HEK293 (cell line): ENCODE results near the gene PRDM11.

ENCODE experiments used
- CTCF ChIA-PET: fragments of 350-600 bp; formaldehyde crosslinking; extraction: SDS; loops from one replicate; lab custom pipeline; 2021; ENCODE audit warnings: antibody characterized with exemption; lab: Yijun Ruan, JAX
- POLR2A ChIA-PET: fragments of 300-600 bp; formaldehyde crosslinking; extraction: SDS; loops from one replicate; lab custom pipeline; 2020; ENCODE audit warnings: antibody characterized with exemption, inconsistent platforms; lab: Yijun Ruan, JAX
- H3K27ac ChIP-seq: fragments of 200-500 bp; sonication (Bioruptor generic); 2 replicates; pipeline ENCODE4 v1.5.1; 2014; ENCODE audit warnings: low read depth, low read length, control low read depth, inconsistent platforms; ENCODE audit errors: extremely low read depth
- H3K36me3 ChIP-seq, 2 experiments: fragments of 200-500 bp in 1 of 2; sonication (Bioruptor generic) in 1 of 2; 1 replicate in 1 of 2; 2 replicates in 1 of 2; pipeline ENCODE4 v1.5.1; 2014 to 2017; ENCODE audit warnings: inconsistent platforms in 2 of 2, low read length in 2 of 2; ENCODE audit not compliant: control insufficient read depth in 2 of 2, insufficient read depth in 1 of 2
- H3K4me1 ChIP-seq: fragments of 200-500 bp; sonication (Bioruptor generic); 2 replicates; pipeline ENCODE4 v1.5.1; 2014; ENCODE audit warnings: mild to moderate bottlenecking, low read length, inconsistent platforms; ENCODE audit not compliant: control insufficient read depth, insufficient read depth
- H3K4me3 ChIP-seq: 2 replicates; pipeline ENCODE4 v1.5.1; 2011; ENCODE audit warnings: low read depth, mild to moderate bottlenecking, control low read depth, low read length, moderate library complexity
- H3K9me3 ChIP-seq: fragments of 200-500 bp; sonication (Bioruptor generic); 2 replicates; pipeline ENCODE4 v1.5.1; 2014; ENCODE audit warnings: low read depth, low read length, inconsistent platforms; ENCODE audit not compliant: control insufficient read depth, insufficient read depth
- GLIS2 ChIP-seq: fragments of 450-650 bp; formaldehyde crosslinking; IDR thresholded peaks from 2 replicates; pipeline ENCODE4 v1.5.1; 2016; ENCODE audit warnings: missing biosample characterization, missing genetic modification characterization
- HOXA7 ChIP-seq: sonication (generic); formaldehyde crosslinking; IDR thresholded peaks from 2 replicates; pipeline ENCODE4 v1.8.1; 2022; ENCODE audit warnings: missing genetic modification reagents, borderline replicate concordance
- ZNF112 ChIP-seq: fragments of 450-650 bp; formaldehyde crosslinking; IDR thresholded peaks from 2 replicates; pipeline ENCODE4 v1.5.0; 2017; ENCODE audit warnings: missing biosample characterization, missing genetic modification characterization
- ZNF146 ChIP-seq: fragments of 450-650 bp; formaldehyde crosslinking; IDR thresholded peaks from 2 replicates; pipeline ENCODE4 v1.5.1; 2016; ENCODE audit warnings: missing biosample characterization, missing genetic modification characterization
- ZNF2 ChIP-seq: fragments of 450-650 bp; formaldehyde crosslinking; IDR thresholded peaks from 2 replicates; pipeline ENCODE4 v1.5.1; 2016; ENCODE audit warnings: missing biosample characterization, missing genetic modification characterization
- ZNF292 ChIP-seq: fragments of 450-650 bp; formaldehyde crosslinking; IDR thresholded peaks from 2 replicates; pipeline ENCODE4 v1.5.1; 2016; ENCODE audit warnings: low read depth, missing biosample characterization, missing genetic modification characterization, borderline replicate concordance
- ZNF548 ChIP-seq: fragments of 450-650 bp; formaldehyde crosslinking; IDR thresholded peaks from 2 replicates; pipeline ENCODE4 v1.5.1; 2016; ENCODE audit warnings: missing biosample characterization, missing genetic modification characterization
- ZNF549 ChIP-seq: fragments of 450-650 bp; IDR thresholded peaks from 2 replicates; pipeline ENCODE4 v1.5.1; 2018; ENCODE audit warnings: missing biosample characterization, missing genetic modification characterization, mild to moderate bottlenecking, inconsistent platforms, moderate library complexity
- ZNF555 ChIP-seq: fragments of 450-650 bp; formaldehyde crosslinking; conservative IDR thresholded peaks from 2 replicates; pipeline ENCODE4 v1.5.1; 2017; ENCODE audit warnings: missing biosample characterization, mild to moderate bottlenecking, missing genetic modification characterization, inconsistent platforms
- ZNF560 ChIP-seq: fragments of 450-650 bp; formaldehyde crosslinking; IDR thresholded peaks from 2 replicates; pipeline ENCODE4 v1.5.1; 2017; ENCODE audit warnings: missing biosample characterization, missing genetic modification characterization, borderline replicate concordance
- ZNF585B ChIP-seq: fragments of 450-650 bp; formaldehyde crosslinking; IDR thresholded peaks from 2 replicates; pipeline ENCODE4 v1.5.1; 2016; ENCODE audit warnings: missing biosample characterization, missing genetic modification characterization
- ZNF596 ChIP-seq: fragments of 450-650 bp; IDR thresholded peaks from 2 replicates; pipeline ENCODE4 v1.5.0; 2018; ENCODE audit warnings: missing biosample characterization, mild to moderate bottlenecking, missing genetic modification characterization, moderate library complexity
- ZNF600 ChIP-seq: fragments of 450-650 bp; formaldehyde crosslinking; IDR thresholded peaks from 2 replicates; pipeline ENCODE4 v1.5.1; 2016; ENCODE audit warnings: missing biosample characterization, missing genetic modification characterization
- ZNF621 ChIP-seq: fragments of 450-650 bp; formaldehyde crosslinking; IDR thresholded peaks from 2 replicates; pipeline ENCODE4 v1.5.1; 2017; ENCODE audit warnings: missing biosample characterization, missing genetic modification characterization
- ZNF626 ChIP-seq: fragments of 450-650 bp; sonication (Bioruptor Pico); formaldehyde crosslinking; IDR thresholded peaks from 2 replicates; pipeline ENCODE4 v1.5.1; 2018; ENCODE audit warnings: missing biosample characterization, missing genetic modification characterization, inconsistent platforms
- ZNF629 ChIP-seq: fragments of 450-650 bp; formaldehyde crosslinking; IDR thresholded peaks from 2 replicates; pipeline ENCODE4 v1.5.1; 2017; ENCODE audit warnings: missing biosample characterization, missing genetic modification characterization
- ZNF776 ChIP-seq: fragments of 450-650 bp; formaldehyde crosslinking; IDR thresholded peaks from 2 replicates; pipeline ENCODE4 v1.5.0; 2017; ENCODE audit warnings: missing biosample characterization, missing genetic modification characterization, borderline replicate concordance
- ZNF791 ChIP-seq: fragments of 450-650 bp; formaldehyde crosslinking; IDR thresholded peaks from 2 replicates; pipeline ENCODE4 v1.5.1; 2016; ENCODE audit warnings: missing biosample characterization, missing genetic modification characterization
- TF ChIP-seq, protein P1 (sequence below): fragments of 450-650 bp; formaldehyde crosslinking; IDR thresholded peaks from 2 replicates; pipeline ENCODE4 v1.5.0; 2017; ENCODE audit warnings: missing biosample characterization, missing genetic modification characterization, borderline replicate concordance
- TF ChIP-seq, protein P2 (sequence below): fragments of 450-650 bp; formaldehyde crosslinking; IDR thresholded peaks from 2 replicates; pipeline ENCODE4 v1.5.1; 2016; ENCODE audit warnings: missing biosample characterization, missing genetic modification characterization
- TF ChIP-seq, protein P3 (sequence below): fragments of 450-650 bp; formaldehyde crosslinking; IDR thresholded peaks from 2 replicates; pipeline ENCODE4 v1.5.1; 2016; ENCODE audit warnings: missing biosample characterization, missing genetic modification characterization
- TF ChIP-seq, protein P4 (sequence below): fragments of 450-650 bp; formaldehyde crosslinking; IDR thresholded peaks from 2 replicates; pipeline ENCODE4 v1.5.1; 2016; ENCODE audit warnings: missing biosample characterization, missing genetic modification characterization
- TF ChIP-seq, protein P5 (sequence below): fragments of 450-650 bp; formaldehyde crosslinking; IDR thresholded peaks from 2 replicates; pipeline ENCODE4 v1.5.1; 2016; ENCODE audit warnings: missing biosample characterization, missing genetic modification characterization

The PRDM11 gene

DNA sequence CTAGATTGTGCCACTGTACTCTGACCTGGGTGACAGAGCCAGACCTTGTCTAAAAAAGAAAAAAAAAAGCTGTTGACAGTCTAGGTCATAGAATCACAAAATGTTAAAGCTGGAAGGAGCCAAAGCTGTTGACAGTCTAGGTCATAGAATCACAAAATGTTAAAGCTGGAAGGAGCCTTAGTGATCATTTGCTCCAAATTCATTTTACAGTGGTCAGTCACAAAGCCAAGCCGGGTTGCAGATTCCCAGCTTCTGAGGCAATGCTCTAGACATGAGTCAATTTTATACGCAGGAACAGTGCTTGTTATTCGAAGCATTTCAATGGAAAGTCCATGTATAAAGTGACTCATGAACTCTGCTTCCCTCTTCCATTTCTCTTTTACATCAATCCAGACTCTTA lies 92.3 kb downstream of the PRDM11 start (continued):
- TF ChIP-seq, protein P1, sequence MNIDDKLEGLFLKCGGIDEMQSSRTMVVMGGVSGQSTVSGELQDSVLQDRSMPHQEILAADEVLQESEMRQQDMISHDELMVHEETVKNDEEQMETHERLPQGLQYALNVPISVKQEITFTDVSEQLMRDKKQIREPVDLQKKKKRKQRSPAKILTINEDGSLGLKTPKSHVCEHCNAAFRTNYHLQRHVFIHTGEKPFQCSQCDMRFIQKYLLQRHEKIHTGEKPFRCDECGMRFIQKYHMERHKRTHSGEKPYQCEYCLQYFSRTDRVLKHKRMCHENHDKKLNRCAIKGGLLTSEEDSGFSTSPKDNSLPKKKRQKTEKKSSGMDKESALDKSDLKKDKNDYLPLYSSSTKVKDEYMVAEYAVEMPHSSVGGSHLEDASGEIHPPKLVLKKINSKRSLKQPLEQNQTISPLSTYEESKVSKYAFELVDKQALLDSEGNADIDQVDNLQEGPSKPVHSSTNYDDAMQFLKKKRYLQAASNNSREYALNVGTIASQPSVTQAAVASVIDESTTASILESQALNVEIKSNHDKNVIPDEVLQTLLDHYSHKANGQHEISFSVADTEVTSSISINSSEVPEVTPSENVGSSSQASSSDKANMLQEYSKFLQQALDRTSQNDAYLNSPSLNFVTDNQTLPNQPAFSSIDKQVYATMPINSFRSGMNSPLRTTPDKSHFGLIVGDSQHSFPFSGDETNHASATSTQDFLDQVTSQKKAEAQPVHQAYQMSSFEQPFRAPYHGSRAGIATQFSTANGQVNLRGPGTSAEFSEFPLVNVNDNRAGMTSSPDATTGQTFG (tag by site-specific recombination), result no peak
- TF ChIP-seq ZNF626 (tag by site-specific recombination), result no peak
- no peak for TF ChIP-seq ZNF549 (tag by site-specific recombination)
- no peak for TF ChIP-seq ZNF555 (tag by site-specific recombination)
- TF ChIP-seq, protein P2, sequence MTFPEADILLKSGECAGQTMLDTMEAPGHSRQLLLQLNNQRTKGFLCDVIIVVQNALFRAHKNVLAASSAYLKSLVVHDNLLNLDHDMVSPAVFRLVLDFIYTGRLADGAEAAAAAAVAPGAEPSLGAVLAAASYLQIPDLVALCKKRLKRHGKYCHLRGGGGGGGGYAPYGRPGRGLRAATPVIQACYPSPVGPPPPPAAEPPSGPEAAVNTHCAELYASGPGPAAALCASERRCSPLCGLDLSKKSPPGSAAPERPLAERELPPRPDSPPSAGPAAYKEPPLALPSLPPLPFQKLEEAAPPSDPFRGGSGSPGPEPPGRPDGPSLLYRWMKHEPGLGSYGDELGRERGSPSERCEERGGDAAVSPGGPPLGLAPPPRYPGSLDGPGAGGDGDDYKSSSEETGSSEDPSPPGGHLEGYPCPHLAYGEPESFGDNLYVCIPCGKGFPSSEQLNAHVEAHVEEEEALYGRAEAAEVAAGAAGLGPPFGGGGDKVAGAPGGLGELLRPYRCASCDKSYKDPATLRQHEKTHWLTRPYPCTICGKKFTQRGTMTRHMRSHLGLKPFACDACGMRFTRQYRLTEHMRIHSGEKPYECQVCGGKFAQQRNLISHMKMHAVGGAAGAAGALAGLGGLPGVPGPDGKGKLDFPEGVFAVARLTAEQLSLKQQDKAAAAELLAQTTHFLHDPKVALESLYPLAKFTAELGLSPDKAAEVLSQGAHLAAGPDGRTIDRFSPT (tag by site-specific recombination), result no peak
- TF ChIP-seq ZNF629 (tag by site-specific recombination), result no peak
- TF ChIP-seq ZNF600 (tag by site-specific recombination), result no peak

DNA sequence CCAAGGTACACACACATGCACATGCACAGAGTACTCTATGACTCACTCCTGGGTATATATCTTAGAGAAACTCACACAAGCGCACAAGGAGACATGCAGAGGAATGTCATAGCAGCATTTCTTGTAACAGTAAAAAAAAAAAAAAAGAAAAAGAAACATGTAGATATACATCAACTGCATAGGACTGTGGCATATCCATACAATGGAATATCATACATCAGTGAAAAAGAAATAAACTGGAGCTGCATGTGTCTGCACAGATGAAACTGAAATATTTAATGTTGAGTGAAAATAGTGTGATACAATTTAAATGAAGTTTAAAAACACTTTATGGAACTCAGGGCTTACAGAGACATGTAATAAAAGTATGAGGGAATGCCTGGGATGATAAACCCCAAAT lies 93.3 kb downstream of the PRDM11 start:
- TF ChIP-seq, protein P3, sequence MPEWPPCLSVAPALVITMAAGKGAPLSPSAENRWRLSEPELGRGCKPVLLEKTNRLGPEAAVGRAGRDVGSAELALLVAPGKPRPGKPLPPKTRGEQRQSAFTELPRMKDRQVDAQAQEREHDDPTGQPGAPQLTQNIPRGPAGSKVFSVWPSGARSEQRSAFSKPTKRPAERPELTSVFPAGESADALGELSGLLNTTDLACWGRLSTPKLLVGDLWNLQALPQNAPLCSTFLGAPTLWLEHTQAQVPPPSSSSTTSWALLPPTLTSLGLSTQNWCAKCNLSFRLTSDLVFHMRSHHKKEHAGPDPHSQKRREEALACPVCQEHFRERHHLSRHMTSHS, result no peak
- TF ChIP-seq ZNF146 (tag by site-specific recombination), result peak; percentile 43; the same call in 1 of the 2 replicates
- no peak for TF ChIP-seq ZNF560 (tag by site-specific recombination)
- TF ChIP-seq ZNF596 (tag by site-specific recombination), result no peak
- TF ChIP-seq ZNF292 (tag by site-specific recombination), result no peak
- TF ChIP-seq ZNF548 (tag by site-specific recombination), result no peak
- POLR2A ChIA-PET, result no interaction called here
- CTCF ChIA-PET, result interaction anchor here (0.6 to 2.1 kb wide), 3 partner anchors 13 to 130 kb away, joined by 3 to 8 read pairs (median 7); no protein-coding TSS in a partner anchor

DNA sequence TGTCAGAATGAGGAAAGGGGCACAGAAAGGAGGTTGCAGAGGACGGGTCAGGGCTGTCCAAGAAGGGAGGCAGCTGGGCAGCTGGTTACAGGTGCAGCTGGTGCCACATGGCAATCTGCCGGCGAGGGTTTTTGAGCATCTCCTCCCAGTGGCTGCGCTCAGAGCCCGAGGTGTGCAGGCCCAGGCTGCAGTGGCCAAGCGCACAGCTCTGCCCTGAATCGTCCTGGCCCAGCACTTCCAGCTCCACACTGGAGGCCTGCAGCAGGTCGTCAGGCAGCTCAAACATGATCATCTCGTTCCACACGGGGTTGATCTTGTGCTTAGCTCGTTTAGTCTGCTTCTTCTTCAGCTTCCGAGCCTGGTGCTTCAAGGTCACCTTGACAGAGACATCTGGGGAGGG lies 97.5 kb downstream of the PRDM11 start:
- Histone ChIP-seq H3K27ac (no peak overlapping the region), H3K36me3 (no peaks in the 10 kb centered on the region), H3K9me3 (no peaks in the 10 kb centered on the region), H3K4me1 (no peaks in the 10 kb centered on the region), H3K4me3 (no peak overlapping the region)
- ChIA-PET POLR2A (no interaction called here), CTCF (interaction anchor here (0.6 to 4.4 kb wide), 5 partner anchors 8 to 134 kb away, joined by 3 to 17 read pairs (median 7); no protein-coding TSS in a partner anchor)
- TF ChIP-seq GLIS2 (tag by site-specific recombination) (no peak), ZNF621 (tag by site-specific recombination) (no peak), ZNF791 (no peak), ZNF776 (tag by site-specific recombination) (no peak), ZNF112 (tag by site-specific recombination) (no peak), ZNF2 (no peak), ZNF292 (tag by site-specific recombination) (no peak), ZNF585B (tag by site-specific recombination) (no peak), HOXA7 (CRISPR knock-in tag) (no peak), ZNF626 (tag by site-specific recombination) (no peak)
- TF ChIP-seq, protein P4, sequence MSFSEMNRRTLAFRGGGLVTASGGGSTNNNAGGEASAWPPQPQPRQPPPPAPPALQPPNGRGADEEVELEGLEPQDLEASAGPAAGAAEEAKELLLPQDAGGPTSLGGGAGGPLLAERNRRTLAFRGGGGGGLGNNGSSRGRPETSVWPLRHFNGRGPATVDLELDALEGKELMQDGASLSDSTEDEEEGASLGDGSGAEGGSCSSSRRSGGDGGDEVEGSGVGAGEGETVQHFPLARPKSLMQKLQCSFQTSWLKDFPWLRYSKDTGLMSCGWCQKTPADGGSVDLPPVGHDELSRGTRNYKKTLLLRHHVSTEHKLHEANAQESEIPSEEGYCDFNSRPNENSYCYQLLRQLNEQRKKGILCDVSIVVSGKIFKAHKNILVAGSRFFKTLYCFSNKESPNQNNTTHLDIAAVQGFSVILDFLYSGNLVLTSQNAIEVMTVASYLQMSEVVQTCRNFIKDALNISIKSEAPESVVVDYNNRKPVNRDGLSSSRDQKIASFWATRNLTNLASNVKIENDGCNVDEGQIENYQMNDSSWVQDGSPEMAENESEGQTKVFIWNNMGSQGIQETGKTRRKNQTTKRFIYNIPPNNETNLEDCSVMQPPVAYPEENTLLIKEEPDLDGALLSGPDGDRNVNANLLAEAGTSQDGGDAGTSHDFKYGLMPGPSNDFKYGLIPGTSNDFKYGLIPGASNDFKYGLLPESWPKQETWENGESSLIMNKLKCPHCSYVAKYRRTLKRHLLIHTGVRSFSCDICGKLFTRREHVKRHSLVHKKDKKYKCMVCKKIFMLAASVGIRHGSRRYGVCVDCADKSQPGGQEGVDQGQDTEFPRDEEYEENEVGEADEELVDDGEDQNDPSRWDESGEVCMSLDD, result no peak
- TF ChIP-seq, protein P5, sequence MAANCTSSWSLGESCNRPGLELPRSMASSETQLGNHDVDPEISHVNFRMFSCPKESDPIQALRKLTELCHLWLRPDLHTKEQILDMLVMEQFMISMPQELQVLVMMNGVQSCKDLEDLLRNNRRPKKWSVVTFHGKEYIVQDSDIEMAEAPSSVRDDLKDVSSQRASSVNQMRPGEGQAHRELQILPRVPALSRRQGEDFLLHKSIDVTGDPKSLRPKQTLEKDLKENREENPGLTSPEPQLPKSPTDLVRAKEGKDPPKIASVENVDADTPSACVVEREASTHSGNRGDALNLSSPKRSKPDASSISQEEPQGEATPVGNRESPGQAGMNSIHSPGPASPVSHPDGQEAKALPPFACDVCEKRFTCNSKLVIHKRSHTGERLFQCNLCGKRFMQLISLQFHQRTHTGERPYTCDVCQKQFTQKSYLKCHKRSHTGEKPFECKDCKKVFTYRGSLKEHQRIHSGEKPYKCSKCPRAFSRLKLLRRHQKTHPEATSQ (tag by site-specific recombination), result no peak

More for the DNA sequence above, 93.3 kb downstream of the PRDM11 start:
- Histone ChIP-seq H3K9me3 (no peaks in the 10 kb centered on the region), H3K27ac (no peak overlapping the region), H3K36me3 (no peaks in the 10 kb centered on the region), H3K4me1 (no peaks in the 10 kb centered on the region), H3K4me3 (no peak overlapping the region)
